Measurements from ENCODE around the gene PAXX.

Gene PAXX

GRCh38 chr9:137016436-137016835, 24.2 kb downstream of the PAXX start:
- DNase-seq (ENCODE audit: extremely low read depth in 1 of 2, low read depth in 1 of 2), result no peak

- DNase-seq (ENCODE audit: extremely low read depth in 1 of 2, low read depth in 1 of 2), result no peak
Measured at GRCh38 chr9:137017071-137017470, 24.8 kb downstream of the PAXX start.

DNA sequence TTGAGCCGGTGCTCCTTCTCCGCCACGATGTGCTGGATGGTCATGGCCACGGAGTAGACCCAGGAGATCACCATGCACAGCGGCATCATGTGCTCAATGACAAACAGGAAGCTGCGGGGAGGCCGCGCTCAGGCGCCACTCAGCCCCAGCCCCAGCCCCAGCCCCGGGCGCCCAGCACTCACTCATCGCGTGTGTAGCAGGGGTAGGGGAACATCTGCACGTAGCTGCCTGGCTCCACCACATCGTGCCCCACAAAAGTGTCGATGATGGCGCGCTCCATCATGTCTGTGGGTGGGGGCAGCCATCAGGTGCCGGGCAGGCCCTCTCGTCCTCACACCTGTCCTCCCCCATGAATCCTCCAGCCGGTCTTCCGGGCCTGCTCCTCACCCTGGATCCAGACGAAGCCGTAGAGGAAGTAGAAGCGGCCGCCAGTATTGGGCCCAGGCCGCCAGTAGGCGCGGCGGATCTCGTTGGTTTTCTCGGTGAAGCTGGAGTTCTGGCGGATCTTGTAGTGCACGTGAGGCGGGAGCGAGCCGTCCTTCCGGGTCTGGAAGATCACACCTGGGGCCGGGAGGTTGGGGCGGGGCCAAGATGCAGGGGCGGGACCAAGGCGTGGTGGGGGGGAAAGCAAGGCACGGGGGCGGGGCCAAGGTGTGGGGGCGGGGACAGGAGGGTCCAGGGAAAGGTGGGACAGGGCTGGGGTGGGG, 25.7 kb downstream of the PAXX start:
- no peak for DNase-seq (ENCODE audit: extremely low read depth in 1 of 2, low read depth in 1 of 2)

- no peak for DNase-seq (ENCODE audit: extremely low read depth in 1 of 2, low read depth in 1 of 2)
Measured at GRCh38 chr9:137018761-137019559, 26.7 kb downstream of the PAXX start.

- DNase-seq (ENCODE audit: extremely low read depth in 1 of 2, low read depth in 1 of 2), result no peak
Measured at GRCh38 chr9:137019891-137020683, 27.9 kb downstream of the PAXX start.

GRCh38 chr9:137020771-137021567, 28.7 kb downstream of the PAXX start:
- DNase-seq (ENCODE audit: extremely low read depth in 1 of 2, low read depth in 1 of 2), result no peak

DNA sequence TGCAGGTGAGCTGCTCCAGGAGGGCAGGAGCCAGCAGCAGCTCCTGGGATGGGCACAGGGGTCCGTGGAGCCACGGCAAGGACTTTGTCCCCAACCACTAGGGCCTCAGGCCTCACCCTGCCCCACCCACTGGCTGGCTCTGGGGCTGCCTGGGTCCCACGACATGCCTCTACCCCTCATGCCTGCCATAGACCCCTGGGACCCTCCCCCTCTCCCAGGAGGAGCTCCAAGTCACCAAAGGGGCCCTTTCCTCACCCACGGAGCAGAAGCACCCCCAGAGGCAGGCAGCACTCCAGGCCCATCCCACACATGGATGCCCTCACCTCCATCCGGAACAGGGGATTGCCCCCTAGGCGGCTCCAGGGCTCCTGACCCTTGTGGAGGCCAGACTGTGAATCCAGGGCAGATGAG, 29.4 kb downstream of the PAXX start:
- no peak for DNase-seq (ENCODE audit: extremely low read depth in 1 of 2, low read depth in 1 of 2)

- DNase-seq (ENCODE audit: extremely low read depth in 1 of 2, low read depth in 1 of 2), result peak; percentile 47 to 50
Measured at GRCh38 chr9:137021979-137022661, 29.9 kb downstream of the PAXX start.

GRCh38 chr9:137022662-137023008, 30.4 kb downstream of the PAXX start:
- DNase-seq (ENCODE audit: extremely low read depth in 1 of 2, low read depth in 1 of 2), result no peak

GRCh38 chr9:137023157-137023556, 30.9 kb downstream of the PAXX start:
- no peak for DNase-seq (ENCODE audit: extremely low read depth in 1 of 2, low read depth in 1 of 2)

- DNase-seq (ENCODE audit: extremely low read depth in 1 of 2, low read depth in 1 of 2), result no peak
Measured at GRCh38 chr9:137023583-137023991, 31.4 kb downstream of the PAXX start.

- DNase-seq (ENCODE audit: extremely low read depth in 1 of 2, low read depth in 1 of 2), result no peak
Measured at GRCh38 chr9:137025517-137025966, 33.3 kb downstream of the PAXX start.

DNA sequence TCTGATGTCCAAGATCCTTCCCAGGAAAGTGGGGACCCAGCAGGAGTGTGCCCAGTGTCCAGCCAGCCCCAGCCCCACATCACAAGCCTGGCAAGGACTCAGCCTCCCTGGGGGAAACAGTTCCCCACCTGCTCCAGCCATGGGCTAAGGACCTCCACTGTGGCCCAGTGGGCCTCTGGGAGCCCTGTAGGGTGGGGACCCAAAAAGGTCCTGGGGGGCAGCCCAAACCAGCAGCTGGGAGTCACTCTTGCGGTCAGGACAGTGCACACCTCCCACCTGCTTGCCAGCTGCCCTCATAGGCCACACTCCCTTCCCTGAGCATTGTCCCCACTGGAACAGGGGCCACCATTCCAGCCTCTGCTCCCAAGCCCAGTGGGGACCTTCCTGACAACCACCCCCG, 34.2 kb downstream of the PAXX start:
- DNase-seq (ENCODE audit: extremely low read depth in 1 of 2, low read depth in 1 of 2), result no peak

DNA sequence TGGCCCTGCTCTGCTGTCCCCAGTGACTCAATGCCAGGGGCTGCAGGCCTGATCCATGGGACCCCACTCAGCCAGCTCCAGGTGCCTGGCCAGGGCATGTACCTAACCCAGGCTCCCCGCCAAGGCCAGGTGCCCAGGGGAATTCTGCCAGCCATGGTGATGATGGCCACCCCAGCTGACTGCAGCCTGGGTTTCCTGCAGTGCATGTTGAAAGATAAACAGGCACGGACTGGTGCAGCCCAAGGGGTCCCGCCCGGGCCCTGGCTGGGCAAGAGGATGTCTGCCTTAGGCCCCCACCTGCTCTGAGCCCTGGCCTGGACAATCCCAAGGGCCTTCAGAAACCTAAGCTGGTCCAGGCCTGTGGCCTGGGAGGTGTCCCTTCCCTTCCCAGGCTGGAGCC, 34.6 kb downstream of the PAXX start:
- no peak for DNase-seq (ENCODE audit: extremely low read depth in 1 of 2, low read depth in 1 of 2)

DNA sequence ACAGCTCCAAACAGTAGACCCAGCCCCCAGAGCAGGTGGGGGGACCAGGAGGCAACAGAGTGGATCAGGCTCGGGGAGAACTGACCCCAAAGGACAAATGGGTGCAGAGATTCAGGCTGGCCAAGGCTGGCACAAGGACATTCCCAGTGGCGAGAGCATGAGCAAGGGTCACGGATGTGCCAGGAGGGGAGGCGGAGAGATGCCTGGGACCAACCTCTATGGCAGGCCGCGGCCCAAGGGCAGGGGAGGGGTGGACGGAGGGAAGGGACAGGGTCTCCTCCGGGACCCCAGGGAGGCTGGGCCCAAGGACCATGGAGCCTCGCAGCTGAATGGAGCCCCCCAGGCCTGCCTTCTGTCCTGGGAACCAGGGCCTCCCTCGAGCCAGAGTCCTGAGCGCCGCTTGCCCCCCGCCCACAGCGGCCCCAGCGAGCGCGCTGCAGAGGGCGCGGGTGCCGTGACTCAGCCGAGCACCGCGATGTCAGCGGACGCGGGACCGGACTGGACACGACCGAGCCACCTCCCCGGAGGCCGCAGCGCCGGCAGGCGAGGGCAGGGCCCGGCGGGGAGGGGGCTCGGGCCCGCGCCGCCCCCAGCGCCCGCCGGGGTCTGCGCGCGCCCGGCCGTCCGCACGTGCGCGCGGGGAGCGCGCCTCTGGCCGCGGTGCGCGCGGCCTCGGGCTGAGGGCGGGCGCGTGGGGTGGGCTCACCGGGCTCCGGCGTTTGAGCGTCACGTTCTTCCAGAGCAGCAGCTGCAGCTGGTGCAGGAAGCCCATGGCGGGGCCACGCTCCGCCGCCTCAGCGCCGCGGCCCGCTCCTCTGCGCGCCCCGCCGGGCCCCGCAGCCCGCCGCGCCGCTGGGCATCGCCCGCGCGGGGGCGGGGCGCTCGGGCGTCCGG, 35.4 kb downstream of the PAXX start, which contains the start of gene ABCA2:
ABCA2 (minus strand) TSS at position 869 of the 894 bp plus-strand sequence; CDS start at position 772, 97 bp downstream.
- DNase-seq (ENCODE audit: extremely low read depth in 1 of 2, low read depth in 1 of 2), result no peak

GRCh38 chr9:137028263-137029057, 36.2 kb downstream of the PAXX start:
- peak in 1 of 2 donors; percentile 62 for DNase-seq (ENCODE audit: extremely low read depth in 1 of 2, low read depth in 1 of 2)

GRCh38 chr9:137029058-137029936, 37.1 kb downstream of the PAXX start:
- DNase-seq (ENCODE audit: extremely low read depth in 1 of 2, low read depth in 1 of 2), result peak in 1 of 2 donors; percentile 58
